ENCODE results near the gene LARP4.
"Not testable (repeated sequence)": the region's sequence is repeated elsewhere in the genome, so short reads cannot be mapped to it uniquely, and the experiment has no call there.

Gene LARP4

GRCh38 chr12:50402264-50403000 is 1.7 kb downstream of the LARP4 start:
- no peak for DNase-seq

- no peak for DNase-seq
Measured at GRCh38 chr12:50403001-50403440, 2.3 kb downstream of the LARP4 start.

- DNase-seq = no peak
Measured at GRCh38 chr12:50404307-50404706, 3.6 kb downstream of the LARP4 start.

DNA sequence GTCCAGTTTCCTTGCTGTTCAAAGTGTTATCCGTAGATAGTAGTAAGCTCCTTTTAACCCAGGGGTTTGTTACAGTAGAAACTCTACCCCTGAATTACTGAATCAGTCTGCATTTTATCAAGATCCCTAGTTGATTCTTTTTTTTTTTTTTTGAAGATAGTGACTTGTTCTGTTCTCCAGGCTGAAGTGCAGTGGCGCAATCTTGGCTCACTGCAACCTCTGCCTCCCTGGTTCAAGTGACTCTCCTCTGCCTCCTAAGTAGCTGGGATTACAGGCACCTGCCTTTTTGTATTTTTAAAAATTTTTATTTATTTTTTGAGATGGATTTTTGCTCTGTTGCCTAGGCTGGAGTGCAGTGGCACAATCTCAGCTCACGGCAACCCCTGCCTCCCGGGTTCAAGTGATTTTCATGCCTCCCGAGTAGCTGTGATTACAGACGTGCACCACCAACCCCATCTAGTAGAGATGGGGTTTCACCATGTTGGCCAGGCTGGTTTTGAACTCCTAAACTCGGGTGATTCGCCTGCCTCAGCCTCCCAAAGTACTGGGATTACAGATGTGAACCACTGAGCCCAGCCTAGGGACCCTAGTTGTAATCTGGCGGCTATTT is 10.5 kb downstream of the LARP4 start:
- DNase-seq = no peak

DNA sequence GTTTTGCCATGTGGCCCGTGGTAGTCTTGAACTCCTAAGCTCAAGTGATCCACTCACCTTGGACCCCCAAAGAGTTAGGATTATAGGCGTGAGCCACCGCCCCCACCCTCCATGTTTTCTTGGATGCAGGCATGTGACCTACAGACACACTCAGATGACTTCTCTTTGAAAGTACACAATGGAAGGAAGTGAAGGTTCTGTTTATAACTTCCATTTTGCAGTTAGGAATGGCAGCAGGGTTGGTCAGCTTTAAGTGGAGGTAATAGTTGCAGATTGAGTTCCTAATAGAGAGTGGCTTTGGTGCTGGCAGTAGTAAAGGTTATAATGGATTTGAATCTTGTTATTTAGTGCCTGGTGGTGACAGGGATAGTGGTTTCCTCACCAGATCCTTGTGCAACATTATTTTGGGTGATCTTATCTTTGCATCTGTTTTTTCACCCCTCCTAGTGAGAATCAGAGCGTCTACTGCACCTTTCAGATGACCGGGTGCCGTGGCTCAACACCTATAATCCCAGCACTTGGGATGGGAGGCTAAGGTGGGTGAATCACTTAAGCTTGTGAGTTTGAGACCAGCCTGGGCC is 15.3 kb downstream of the LARP4 start:
- no peak for DNase-seq

DNA sequence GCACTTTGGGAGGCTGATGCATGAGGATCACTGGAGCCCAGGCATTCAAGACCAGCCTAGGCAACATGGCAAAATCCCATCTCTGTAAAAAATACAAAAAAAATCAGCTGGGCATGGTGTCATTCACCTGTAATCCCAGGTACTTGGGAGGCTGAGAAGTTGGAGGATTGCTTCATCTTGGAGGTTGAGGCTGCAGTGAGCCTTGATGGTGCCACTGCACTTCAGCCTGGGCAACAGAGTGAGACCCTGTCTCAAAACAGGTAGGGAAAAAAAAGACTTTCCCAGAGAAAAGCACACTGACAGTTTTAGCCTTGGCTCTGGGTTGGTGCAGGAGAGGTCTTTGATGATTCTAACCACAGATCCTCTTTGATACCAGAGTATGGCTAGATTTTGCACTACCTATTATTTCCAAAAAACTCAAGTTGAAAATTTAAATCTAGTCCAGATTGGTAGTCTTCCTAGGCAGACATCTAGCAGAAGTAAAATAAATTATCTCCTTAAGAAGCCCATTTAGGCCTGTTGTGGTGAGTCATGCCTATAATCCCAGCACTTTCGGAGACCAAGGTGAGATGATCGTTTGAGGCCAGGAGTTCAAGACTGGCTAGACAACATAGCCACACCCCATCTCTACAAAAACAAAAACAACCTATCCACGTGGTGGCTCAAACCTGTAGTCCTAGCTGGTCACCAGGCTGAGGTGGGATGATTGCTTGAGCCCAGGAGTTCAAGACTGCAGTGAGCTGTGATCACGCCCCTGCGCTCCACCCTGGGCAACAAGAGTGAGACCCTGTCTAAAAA is 18.6 kb downstream of the LARP4 start:
- no peak for DNase-seq

GRCh38 chr12:50422855-50423254 is 22.2 kb downstream of the LARP4 start:
- DNase-seq = not testable (repeated sequence)

DNA sequence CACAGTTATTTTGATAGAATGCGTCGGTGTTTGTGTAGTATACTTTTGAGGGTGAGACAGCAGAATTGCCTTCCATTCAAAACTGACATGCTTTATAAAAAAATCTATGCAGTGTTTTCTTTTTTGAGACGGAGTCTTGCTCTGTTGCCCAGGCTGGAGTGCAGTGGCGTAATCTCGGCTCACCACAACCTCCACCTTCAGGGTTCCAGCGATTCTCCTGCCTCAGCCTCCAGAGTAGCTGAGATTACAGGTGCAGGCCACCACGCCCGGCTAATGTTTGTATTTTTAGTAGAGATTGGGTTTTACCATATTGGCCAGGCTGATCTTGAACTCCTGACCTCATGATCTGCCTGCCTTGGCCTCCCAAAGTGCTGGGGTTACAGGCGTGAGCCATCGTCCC is 22.7 kb downstream of the LARP4 start:
- not testable (repeated sequence) for DNase-seq

DNA sequence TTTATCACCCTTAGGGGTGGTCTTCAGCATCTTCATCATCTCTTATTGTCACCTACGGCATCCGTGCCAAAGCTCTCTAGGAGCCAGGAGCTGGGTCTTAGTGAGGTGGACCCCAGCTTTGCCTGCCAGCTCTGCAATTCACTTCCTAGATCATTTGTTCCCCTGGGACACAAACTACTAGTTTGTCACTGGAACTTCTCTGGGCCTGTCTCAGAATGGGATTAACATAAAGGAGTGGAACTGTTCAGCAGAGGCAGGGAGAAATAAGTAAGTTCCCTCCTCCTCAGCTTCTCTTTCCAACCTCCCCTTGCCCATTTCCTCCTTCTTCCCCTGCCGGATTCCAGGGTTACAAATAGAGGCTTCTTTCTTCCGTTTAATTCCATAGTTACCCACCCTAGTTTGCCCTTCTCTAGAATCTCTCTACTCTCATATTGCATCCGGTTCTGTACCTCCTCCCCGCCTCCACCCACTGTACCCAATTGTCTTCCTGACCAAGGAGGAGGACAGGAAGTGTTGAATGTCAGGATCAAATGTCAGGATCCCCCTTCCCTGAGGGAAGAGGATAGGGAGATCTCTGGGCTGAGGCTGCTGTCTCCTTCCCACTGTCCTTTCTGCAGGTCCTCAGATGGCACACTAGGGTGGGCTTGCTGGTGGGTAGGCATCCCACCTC is 25.0 kb downstream of the LARP4 start:
- DNase-seq = no peak

- DNase-seq = not testable (repeated sequence)
Measured at GRCh38 chr12:50431656-50432055, 31.0 kb downstream of the LARP4 start.

GRCh38 chr12:50440288-50440687 is 39.6 kb downstream of the LARP4 start:
- no peak for DNase-seq

DNA sequence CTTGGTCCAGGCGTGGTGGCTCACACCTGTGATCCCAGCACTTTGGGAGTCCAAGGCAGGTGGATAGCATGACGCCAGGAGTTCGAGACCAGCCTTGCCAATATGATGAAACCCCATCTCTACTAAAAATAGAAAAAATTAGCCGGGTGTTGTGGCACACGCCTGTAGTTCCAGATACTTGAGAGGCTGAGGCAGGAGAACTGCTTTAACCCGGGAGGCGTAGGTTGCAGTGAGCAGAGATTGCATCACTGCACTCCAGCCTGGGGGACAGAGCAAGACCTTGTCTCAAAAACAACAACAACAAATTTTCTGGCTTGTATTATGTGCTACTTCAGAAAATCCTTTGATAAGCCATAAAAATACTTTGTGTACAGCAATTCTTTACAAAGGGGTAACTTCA is 41.1 kb downstream of the LARP4 start:
- no peak for DNase-seq

DNA sequence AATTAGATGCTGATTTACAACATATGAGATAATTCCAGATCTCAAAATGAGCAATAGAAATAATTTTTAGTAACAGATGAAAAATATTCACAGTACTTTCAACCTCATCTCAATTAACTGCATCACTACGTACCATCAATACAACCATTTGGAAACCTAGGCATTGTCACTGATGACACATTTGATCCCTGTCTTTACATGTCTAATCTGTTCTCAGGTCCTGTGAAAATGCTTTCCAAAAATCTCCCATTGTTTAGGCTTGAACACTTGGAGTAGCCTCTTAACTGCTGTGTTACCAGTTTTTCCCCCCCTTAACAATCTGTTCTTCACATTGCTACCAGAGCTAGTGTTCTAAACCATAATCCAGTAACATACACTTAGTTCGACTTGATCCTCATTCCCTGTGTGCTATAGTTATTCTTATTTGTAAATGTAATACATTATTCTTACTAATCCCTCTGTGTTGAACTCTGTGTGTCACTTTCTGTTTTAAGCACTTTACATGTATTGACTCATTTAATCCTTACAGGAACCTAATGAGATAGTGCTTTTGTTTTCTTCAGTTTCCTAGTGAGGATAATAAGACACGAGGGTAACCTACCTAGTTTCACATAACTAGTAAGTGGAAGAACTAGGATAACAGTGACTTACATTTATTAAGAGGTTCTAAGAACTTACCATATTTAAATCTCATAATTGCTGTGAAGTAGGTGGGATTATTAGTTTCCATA is 41.7 kb downstream of the LARP4 start:
- no peak for DNase-seq

DNA sequence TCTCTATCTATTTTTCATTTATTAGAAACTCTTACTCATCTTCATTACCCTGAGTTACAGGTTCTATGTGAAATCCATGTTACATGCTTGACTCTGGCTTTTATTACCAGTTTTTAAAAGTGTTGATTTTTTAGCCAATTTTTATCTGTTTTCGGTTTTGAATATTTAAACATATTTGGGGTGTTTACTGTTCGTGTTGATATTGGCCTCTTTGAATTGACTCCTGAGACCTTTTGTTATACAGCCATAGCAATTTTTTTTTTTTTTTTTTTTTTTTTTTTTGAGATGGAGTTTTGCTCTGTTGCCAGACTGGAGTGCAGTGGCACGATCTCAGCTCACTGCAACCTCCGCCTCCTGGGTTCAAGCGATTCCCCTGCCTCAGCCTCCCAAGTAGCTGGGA is 49.0 kb downstream of the LARP4 start:
- not testable (repeated sequence) for DNase-seq

GRCh38 chr12:50452795-50453194 is 52.1 kb downstream of the LARP4 start:
- DNase-seq = no peak

GRCh38 chr12:50453872-50454271 is 53.2 kb downstream of the LARP4 start:
- DNase-seq = no peak

DNA sequence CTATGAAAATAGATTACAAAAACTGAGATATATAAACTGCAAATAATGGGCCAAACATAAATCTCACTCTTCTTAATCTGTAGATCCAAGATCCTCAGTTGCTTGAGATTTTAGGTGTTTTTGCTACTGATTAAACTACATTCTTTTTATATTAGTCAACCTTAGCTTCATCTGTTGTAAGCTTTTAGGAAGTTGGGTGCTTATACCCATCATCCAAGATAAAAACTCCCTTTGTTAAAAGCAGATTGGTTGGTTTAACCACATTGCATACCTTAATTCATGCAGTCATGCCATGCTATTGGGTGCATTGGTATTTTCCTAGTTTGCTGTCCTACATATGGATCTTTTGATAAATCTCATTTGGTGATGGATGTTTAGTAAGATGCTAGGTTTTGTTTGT is 57.9 kb downstream of the LARP4 start:
- DNase-seq = no peak

DNA sequence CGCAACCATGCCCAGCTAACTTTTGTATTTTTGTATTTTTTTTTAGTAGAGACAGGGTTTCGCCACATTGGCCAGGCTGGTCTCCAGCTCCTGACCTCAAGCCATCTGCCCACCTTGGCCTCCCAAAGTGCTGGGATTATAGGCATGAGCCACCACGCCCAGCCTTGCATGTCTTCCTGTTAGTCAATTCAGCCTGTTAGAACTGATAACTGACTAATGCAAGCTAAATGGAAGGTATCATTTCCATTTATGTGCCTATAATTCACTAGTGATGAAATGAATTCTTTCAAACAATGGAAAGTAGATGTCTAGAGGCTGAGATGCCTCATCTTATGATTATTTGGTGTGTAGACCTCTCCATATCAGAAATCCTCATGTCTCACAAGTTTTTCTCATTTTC is 66.8 kb downstream of the LARP4 start:
- DNase-seq = no peak

DNA sequence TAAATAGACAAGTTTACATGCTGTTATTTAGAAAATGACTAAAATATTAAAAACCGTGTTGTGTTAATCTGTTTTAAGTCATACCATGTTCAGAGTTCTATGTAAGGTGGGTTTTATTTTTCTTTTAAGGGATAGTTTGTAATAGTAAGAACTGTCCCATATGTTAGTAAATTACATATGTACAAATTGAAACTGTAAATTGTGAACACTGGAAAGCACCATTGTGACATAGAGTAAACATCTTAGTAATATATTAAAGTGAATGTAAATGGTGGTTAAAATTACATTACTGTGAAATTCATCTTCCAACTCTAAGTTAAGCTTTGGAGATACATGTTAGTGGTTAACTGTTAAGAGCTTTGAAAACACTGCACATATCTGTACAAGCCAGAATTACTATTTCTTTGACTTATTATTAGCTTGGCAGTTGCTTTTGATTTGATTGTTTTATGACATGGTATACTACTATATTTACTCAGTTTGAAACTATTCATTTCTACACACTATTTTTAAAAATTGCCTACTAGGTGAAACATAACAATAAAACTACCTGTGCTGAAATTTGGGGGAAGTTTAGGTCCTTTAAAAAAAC is 76.7 kb downstream of the LARP4 start:
- DNase-seq = no peak

GRCh38 chr12:50482571-50482970 is 81.9 kb downstream of the LARP4 start:
- no peak for DNase-seq

- DNase-seq = no peak
Measured at GRCh38 chr12:50483488-50483887, 82.8 kb downstream of the LARP4 start.

- no peak for DNase-seq
Measured at GRCh38 chr12:50488801-50489200, 88.1 kb downstream of the LARP4 start.
